KBM-7 (cell line): ENCODE measurements around the gene TMEM232.

Experiments used
- DNase-seq: peaks from one replicate; pipeline ENCODE4 v3.0.0-alpha.2; 2015
- in situ Hi-C: fragments of 300-500 bp; cut with MboI; formaldehyde crosslinking; loops from 2 replicates; pipeline ENCODE4 v1.14.3; 2020; ENCODE audit warnings: low sequenced_read_pairs, low pct_unique_long_range_greater_than_20kb, mixed read lengths

The TMEM232 gene

GRCh38 chr5:110638970-110639902 is 87.2 kb downstream of the TMEM232 start:
- no peak for DNase-seq
- in situ Hi-C loops = no loop called here

GRCh38 chr5:110634475-110634874 is 92.0 kb downstream of the TMEM232 start:
- in situ Hi-C loops = no loop called here
- no peak for DNase-seq

- in situ Hi-C loops = no loop called here
- no peak for DNase-seq
Observed at GRCh38 chr5:110631236-110631635, 95.2 kb downstream of the TMEM232 start.

- in situ Hi-C loops = no loop called here
- DNase-seq = peak; percentile 8
Observed at GRCh38 chr5:110630350-110630749, 96.1 kb downstream of the TMEM232 start.

DNA sequence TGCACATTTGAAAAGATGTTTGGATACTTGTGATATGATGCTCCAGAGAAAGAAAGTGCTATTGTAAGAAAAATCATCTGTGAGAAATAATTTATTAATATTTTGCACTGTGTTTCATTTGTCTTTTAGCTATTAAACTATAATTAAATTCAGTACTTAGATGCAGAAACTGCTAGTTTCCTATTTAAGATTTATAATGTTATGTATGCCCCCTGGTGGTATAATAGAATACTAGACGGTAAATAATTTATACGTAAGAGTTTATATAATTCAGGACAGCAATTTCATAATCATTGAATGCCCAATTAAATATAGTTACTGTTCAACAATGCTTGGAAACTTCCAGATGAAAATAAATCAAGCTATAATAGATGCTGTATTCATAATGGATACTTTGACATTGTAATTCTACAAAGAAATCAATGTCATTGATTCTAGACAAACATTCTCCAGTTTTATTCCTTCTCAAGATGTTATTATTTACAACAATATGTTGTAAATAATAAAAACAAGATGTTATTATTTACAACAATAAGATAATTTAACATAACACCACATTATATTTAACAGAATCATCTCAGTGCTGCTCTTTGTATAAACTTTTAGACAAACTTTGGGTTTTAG is 101.0 kb downstream of the TMEM232 start:
- DNase-seq = peak; percentile 12
- in situ Hi-C loops = no loop called here

DNA sequence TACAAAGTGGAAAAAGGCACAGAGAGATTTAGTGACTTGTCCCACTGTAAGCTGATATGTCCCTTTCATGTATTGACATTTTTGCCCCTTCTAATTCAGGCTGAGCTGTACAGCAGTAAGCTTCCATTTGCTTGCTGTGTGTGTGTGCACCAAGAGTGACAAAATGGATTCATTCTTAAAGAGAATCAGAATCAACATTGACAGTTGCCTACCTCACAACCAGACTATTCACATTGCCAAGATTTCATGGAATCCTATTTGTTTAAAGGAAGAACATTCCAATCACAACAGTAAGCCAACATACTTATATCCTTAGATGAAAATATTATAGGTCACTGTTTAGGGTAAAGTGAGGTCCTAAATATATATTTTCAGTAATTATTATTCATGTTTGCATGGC is 102.6 kb downstream of the TMEM232 start:
- in situ Hi-C loops = no loop called here
- no peak for DNase-seq

- in situ Hi-C loops = no loop called here
- no peak for DNase-seq
Observed at GRCh38 chr5:110618941-110619340, 107.5 kb downstream of the TMEM232 start.

DNA sequence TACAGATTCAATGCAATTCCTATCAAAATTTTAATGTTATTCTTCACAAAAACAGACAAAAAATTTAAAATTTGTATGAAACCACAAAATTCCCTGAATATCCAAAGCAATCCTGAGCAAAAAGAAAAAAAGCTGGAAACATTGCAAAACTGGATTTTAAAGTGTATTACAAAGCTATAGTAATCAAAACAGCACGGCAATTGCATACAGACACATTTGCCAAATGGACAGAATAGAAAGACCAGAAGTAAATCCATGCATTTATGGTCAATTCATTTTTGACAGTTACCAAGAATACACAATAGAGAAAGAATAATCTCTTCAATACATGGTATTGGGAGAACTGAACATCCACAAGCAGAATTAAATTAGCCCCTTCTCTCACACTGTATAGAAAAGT is 110.5 kb downstream of the TMEM232 start:
- in situ Hi-C loops = no loop called here
- DNase-seq = no peak

DNA sequence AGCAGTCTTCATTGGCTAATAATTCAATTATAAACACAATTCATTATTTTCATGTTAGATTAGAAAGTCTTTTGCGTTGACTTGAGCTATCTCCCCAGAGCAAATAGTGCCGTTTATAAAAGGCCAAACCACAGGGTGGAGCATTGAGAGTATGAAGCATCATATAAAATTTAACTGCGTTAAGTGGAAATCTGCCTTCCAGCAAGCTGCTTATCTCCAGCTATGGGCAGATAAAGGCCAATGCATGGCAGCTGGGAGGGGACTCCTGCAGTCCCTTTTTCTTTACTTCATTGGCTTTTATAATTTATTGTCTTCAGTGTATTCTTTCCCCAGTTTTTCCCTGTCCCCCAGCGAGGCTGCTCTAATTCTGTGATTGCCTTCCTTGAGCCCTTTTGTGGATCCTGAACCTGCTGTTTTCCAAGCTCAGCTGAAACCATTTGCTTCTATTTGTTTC is 113.7 kb downstream of the TMEM232 start:
- in situ Hi-C loops = no loop called here
- no peak for DNase-seq

DNA sequence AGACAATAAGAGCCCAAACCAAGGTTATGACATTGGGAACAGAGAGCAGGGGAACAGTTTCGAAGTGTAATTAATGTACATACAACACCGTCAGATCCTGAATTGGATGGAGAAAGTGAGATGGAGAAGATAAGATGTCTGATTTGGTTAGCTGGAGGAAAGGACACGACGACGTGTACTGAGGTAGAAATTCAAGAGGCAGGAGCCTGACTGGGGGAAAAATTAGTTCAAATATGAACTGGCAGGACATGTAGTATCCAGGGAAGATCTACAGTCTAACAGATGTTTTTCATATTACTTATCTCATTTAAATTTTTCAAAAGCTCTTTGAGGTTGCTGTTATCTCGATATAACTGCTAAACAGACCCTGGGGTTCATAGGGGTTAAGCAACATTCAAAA is 114.7 kb downstream of the TMEM232 start:
- in situ Hi-C loops = no loop called here

GRCh38 chr5:110594866-110595265 is 131.6 kb downstream of the TMEM232 start:
- DNase-seq = no peak
- in situ Hi-C loops = no loop called here

More for the DNA sequence above, 114.7 kb downstream of the TMEM232 start:
- DNase-seq = no peak

GRCh38 chr5:110590187-110590586 is 136.3 kb downstream of the TMEM232 start:
- in situ Hi-C loops = no loop called here
- peak; percentile 14 for DNase-seq

DNA sequence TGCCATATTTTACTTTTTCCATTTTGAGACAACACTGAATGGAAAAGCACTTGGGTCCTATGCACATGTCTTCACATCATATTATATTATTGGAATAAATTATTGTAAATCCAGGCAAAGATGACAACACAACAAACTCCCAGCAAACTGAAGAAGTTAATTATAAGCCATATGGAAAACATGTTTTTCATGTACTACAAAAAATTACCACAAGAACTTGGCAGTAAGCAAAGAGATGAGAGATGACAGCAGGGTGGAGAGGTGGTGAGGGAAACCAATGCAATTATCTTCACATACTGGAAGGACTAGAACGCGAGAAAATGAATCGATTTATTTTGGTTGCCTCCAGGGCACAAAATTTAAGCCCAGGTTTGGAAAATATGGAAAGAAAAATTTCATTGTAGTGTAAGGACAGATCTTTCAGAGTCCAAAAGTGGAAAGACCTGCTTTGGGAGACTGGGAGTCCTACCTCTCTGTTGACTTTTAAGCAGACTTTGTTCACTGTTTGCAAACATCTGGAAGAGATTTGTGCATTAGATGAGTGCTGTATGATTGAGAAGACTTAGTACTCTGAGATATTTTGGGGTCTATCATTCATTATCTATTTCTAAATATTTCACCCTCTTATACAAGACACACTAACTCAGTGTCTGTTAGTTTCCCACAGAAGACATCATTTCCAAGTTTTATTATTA is 138.0 kb downstream of the TMEM232 start:
- in situ Hi-C loops = no loop called here
- DNase-seq = no peak

GRCh38 chr5:110580625-110581024 is 145.8 kb downstream of the TMEM232 start:
- DNase-seq = no peak
- in situ Hi-C loops = no loop called here

GRCh38 chr5:110572729-110573128 is 153.7 kb downstream of the TMEM232 start:
- no peak for DNase-seq
- in situ Hi-C loops = no loop called here

- no peak for DNase-seq
- in situ Hi-C loops = no loop called here
Observed at GRCh38 chr5:110562191-110562590, 164.3 kb downstream of the TMEM232 start.

- DNase-seq = no peak
- in situ Hi-C loops = no loop called here
Observed at GRCh38 chr5:110561510-110561909, 165.0 kb downstream of the TMEM232 start.

GRCh38 chr5:110549301-110549700 is 177.2 kb downstream of the TMEM232 start:
- in situ Hi-C loops = no loop called here
- no peak for DNase-seq

DNA sequence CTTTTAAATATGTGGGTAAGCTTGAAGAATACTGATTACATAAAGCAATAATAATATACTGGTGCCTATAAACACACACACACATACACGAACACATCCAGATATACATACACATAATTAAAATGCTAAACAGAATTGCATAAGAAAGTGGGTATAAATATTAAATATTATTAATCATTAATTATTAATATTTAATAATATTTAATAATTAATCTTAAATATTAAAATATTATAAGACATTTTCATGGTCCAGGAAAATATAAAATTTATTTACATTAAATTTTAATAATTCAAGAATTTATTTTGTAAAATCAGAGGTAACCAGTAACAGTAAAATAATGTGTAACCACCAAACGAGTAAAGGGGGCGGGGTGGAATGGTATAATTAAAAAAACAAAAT is 178.3 kb downstream of the TMEM232 start:
- DNase-seq = no peak
- in situ Hi-C loops = no loop called here

- in situ Hi-C loops = no loop called here
- no peak for DNase-seq
Observed at GRCh38 chr5:110547495-110547894, 179.0 kb downstream of the TMEM232 start.
